HCT116 (cell line): ENCODE results near the gene TIPARP. TPM values are rescaled to one million over a fixed set of nuclear protein-coding genes. Genes with fewer than 3 reads are reported as not detected.

Source experiments
- ATAC-seq: fragments of 200-7000 bp; cut with Tn5 transposase; 2 replicates; pipeline ENCODE4 v1.9.1; 2020; ENCODE audit warnings: mild to moderate bottlenecking, moderate library complexity
- BruUV-seq: library from RNA; stranded (reverse); fragments of 400-500 nt; replicated peaks from 2 replicates; lab custom pipeline; 2021; lab: Mats Ljungman, UMichigan
- CTCF ChIA-PET: fragments of 300-600 bp; sonication (Branson Sonifier 250); formaldehyde crosslinking; loops from one replicate; lab custom pipeline; 2021; ENCODE audit warnings: antibody characterized with exemption; lab: Charles Lee
- POLR2A ChIA-PET: fragments of 300-600, 350-600 bp; sonication (Branson Sonifier 250); formaldehyde crosslinking; loops from one replicate; lab custom pipeline; 2021; ENCODE audit warnings: antibody characterized with exemption; lab: Charles Lee
- RAD21 ChIA-PET, 2 experiments: fragments of 300-600 bp; sonication (Branson Sonifier 250); formaldehyde crosslinking; loops; one replicate each; lab custom pipeline; 2023; ENCODE audit warnings: low total read pairs in 2 of 2; ENCODE audit not compliant: uncharacterized antibody in 2 of 2, unreplicated experiment in 2 of 2, low non-redundant PET in 1 of 2; lab: Charles Lee
- DNase-seq: peaks from one replicate; pipeline ENCODE4 v3.0.0-alpha.2; 2010; ENCODE audit warnings: low read depth, low spot score
- H2AFZ ChIP-seq: fragments of 200-600 bp; shearing (Covaris generic), sonication (generic); 2 replicates; pipeline ENCODE4 v1.6.1; 2017; ENCODE audit warnings: low read depth, mixed run types, mixed read lengths, antibody characterized with exemption, low read length; ENCODE audit not compliant: poor library complexity, severe bottlenecking
- H3K27ac ChIP-seq: 2 replicates; pipeline ENCODE4 v1.5.1; 2012; ENCODE audit warnings: low read depth, low read length
- H3K27me3 ChIP-seq: fragments of 200-600 bp; sonication (generic); 2 replicates; pipeline ENCODE4 v1.6.1; 2016; ENCODE audit warnings: mixed run types, low read length, mixed read lengths; ENCODE audit not compliant: insufficient read depth
- H3K36me3 ChIP-seq, 2 experiments: fragments of 200-500 bp in 1 of 2; fragments of 200-600 bp in 1 of 2; sonication (Bioruptor generic) in 1 of 2; sonication (generic) in 1 of 2; 2 replicates each; pipeline versions ENCODE4 v1.5.1 to v1.6.1; 2014 to 2016; ENCODE audit warnings: low read length in 2 of 2, inconsistent platforms in 1 of 2, mixed read lengths in 1 of 2, mixed run types in 1 of 2; ENCODE audit not compliant: insufficient read depth in 2 of 2, control insufficient read depth in 1 of 2
- H3K4me1 ChIP-seq, 2 experiments: fragments of 200-600 bp in 1 of 2; sonication (generic) in 1 of 2; 2 replicates each; pipeline versions ENCODE4 v1.5.1 to v1.6.1; 2012 to 2017; ENCODE audit warnings: low read length in 2 of 2, inconsistent platforms in 1 of 2, mild to moderate bottlenecking in 1 of 2, mixed read lengths in 1 of 2, mixed run types in 1 of 2, moderate library complexity in 1 of 2; ENCODE audit not compliant: insufficient read depth in 2 of 2, control insufficient read depth in 1 of 2
- H3K4me2 ChIP-seq: fragments of 200-600 bp; sonication (generic); 2 replicates; pipeline ENCODE4 v1.6.1; 2017; ENCODE audit warnings: mixed run types, low read length, mixed read lengths
- H3K4me3 ChIP-seq, 2 experiments: fragments of 200-600 bp in 1 of 2; sonication (generic) in 1 of 2; replicated peaks in 1 of 2; 2 replicates each; pipeline ENCODE4 v1.5.1; 2011 to 2016; ENCODE audit warnings: low read length in 2 of 2, control low read depth in 1 of 2, low read depth in 1 of 2, mild to moderate bottlenecking in 1 of 2, mixed read lengths in 1 of 2, mixed run types in 1 of 2
- H3K79me2 ChIP-seq: fragments of 200-600 bp; sonication (generic); 2 replicates; pipeline ENCODE4 v1.6.1; 2017; ENCODE audit warnings: mild to moderate bottlenecking, mixed run types, low read length, moderate library complexity, mixed read lengths; ENCODE audit not compliant: insufficient read depth
- H3K9ac ChIP-seq: fragments of 200-600 bp; sonication (generic); 2 replicates; pipeline ENCODE4 v1.6.1; 2016; ENCODE audit warnings: low read length, mixed read lengths
- H3K9me2 ChIP-seq: fragments of 200-600 bp; sonication (generic), shearing (Covaris generic); 2 replicates; pipeline ENCODE4 v1.6.1; 2017; ENCODE audit warnings: mixed run types, mild to moderate bottlenecking, moderate library complexity; ENCODE audit not compliant: insufficient read depth
- H3K9me3 ChIP-seq, 2 experiments: fragments of 200-500 bp in 1 of 2; fragments of 200-600 bp in 1 of 2; sonication (Bioruptor generic) in 1 of 2; sonication (generic) in 1 of 2; 2 replicates each; pipeline ENCODE4 v1.6.1; 2014 to 2017; ENCODE audit warnings: low read length in 2 of 2, mixed read lengths in 2 of 2, inconsistent platforms in 1 of 2, low read depth in 1 of 2, mild to moderate bottlenecking in 1 of 2, mixed run types in 1 of 2, moderate library complexity in 1 of 2; ENCODE audit not compliant: control insufficient read depth in 1 of 2, insufficient read depth in 1 of 2
- H4K20me1 ChIP-seq: fragments of 200-600 bp; sonication (generic), shearing (Covaris generic); 2 replicates; pipeline ENCODE4 v1.6.1; 2017; ENCODE audit warnings: mixed run types, mild to moderate bottlenecking, moderate library complexity; ENCODE audit not compliant: insufficient read depth
- ATF3 ChIP-seq: IDR thresholded peaks from 2 replicates; pipeline ENCODE4 v1.6.1; 2012
- EGR1 ChIP-seq: IDR thresholded peaks from 2 replicates; pipeline ENCODE4 v1.6.1; 2012; ENCODE audit warnings: low read depth
- ELF1 ChIP-seq: IDR thresholded peaks from 2 replicates; pipeline ENCODE4 v1.6.1; 2012; ENCODE audit warnings: low read depth, borderline replicate concordance
- POLR2A ChIP-seq: IDR thresholded peaks from 2 replicates; pipeline ENCODE4 v1.7.0; 2011; ENCODE audit warnings: borderline replicate concordance; ENCODE audit not compliant: insufficient read depth, insufficient read length; ENCODE audit errors: extremely low read depth
- RAD21 ChIP-seq: IDR thresholded peaks from 2 replicates; pipeline ENCODE4 v1.6.1; 2012; ENCODE audit warnings: low read depth, mild to moderate bottlenecking
- REST ChIP-seq: IDR thresholded peaks from 2 replicates; pipeline ENCODE4 v1.6.1; 2012; ENCODE audit warnings: low read depth
- SIN3A ChIP-seq: IDR thresholded peaks from 2 replicates; pipeline ENCODE4 v1.6.1; 2012; ENCODE audit warnings: low read depth
- YY1 ChIP-seq: IDR thresholded peaks from 2 replicates; pipeline ENCODE4 v1.6.1; 2011; ENCODE audit warnings: low read length, low read depth, moderate library complexity, mild to moderate bottlenecking; ENCODE audit not compliant: insufficient replicate concordance; ENCODE audit errors: extremely low read depth
- ZFX ChIP-seq: fragments of 450-650 bp; IDR thresholded peaks from 2 replicates; pipeline ENCODE4 v1.6.1; 2017
- intact Hi-C: fragments of 100-400 bp; cut with micrococcal nuclease; formaldehyde crosslinking; loops from 2 replicates; pipeline ENCODE4 v1.10.0; 2022
- total RNA-seq: library from RNA; stranded (reverse); gene quantifications from one replicate; pipeline ENCODE4 v1.2.1, GENCODE V29; 2021; ENCODE audit not compliant: unreplicated experiment

TIPARP gene
- total RNA-seq, 1 experiment from 2014 or later = 51.3 TPM

GRCh38 chr3:156657862-156658731, 16.3 kb upstream of the TIPARP start:
- Histone ChIP-seq H3K27me3 (no peaks in the 10 kb centered on the region), H3K4me1 (no peaks in the 10 kb centered on the region), H3K79me2 (no peaks in the 10 kb centered on the region), H3K9me2 (no peaks in the 10 kb centered on the region; the same call in 1 of the 2 replicates), H3K9me3 (no peaks in the 10 kb centered on the region), H3K9ac (no peak overlapping the region), H3K27ac (no peak overlapping the region), H4K20me1 (no peaks in the 10 kb centered on the region), H2AFZ (no peak overlapping the region), H3K4me3 (no peak overlapping the region), H3K4me2 (no peak overlapping the region), H3K36me3 (no peaks in the 10 kb centered on the region)
- BruUV-seq = no TSS peak
- ChIA-PET POLR2A (interaction anchor here (0.8 kb wide), 1 partner anchor 17 kb away, joined by 3 read pairs; no protein-coding TSS in a partner anchor), RAD21 (no interaction called here), CTCF (interaction anchor here (1.2 kb wide), 1 partner anchor 16 kb away, joined by 3 read pairs; no protein-coding TSS in a partner anchor)
- intact Hi-C loops = no loop called here
- no peak for DNase-seq
- TF ChIP-seq ATF3 = no peak
- no peak for TF ChIP-seq POLR2A
- no peak for TF ChIP-seq ZFX
- no peak for TF ChIP-seq EGR1
- TF ChIP-seq ELF1 = no peak
- no peak for TF ChIP-seq REST
- TF ChIP-seq RAD21 = no peak
- TF ChIP-seq SIN3A = no peak
- TF ChIP-seq YY1 = no peak
- ATAC-seq = no peak
